AG04449 (cell line): Measurements from ENCODE around the gene TEX22.

Experiments
- CTCF ChIA-PET: fragments of 350-600 bp; formaldehyde crosslinking; extraction: SDS; loops from one replicate; lab custom pipeline; 2021; ENCODE audit warnings: antibody characterized with exemption; lab: Yijun Ruan, JAX
- POLR2A ChIA-PET: fragments of 400-600, 350-600 bp; formaldehyde crosslinking; extraction: SDS; loops from one replicate; lab custom pipeline; 2020; ENCODE audit warnings: antibody characterized with exemption, inconsistent platforms; lab: Yijun Ruan, JAX
- DNase-seq: peaks from one replicate; pipeline ENCODE4 v3.0.0-alpha.2; 2010; ENCODE audit warnings: low read depth, low spot score
- H3K4me3 ChIP-seq: 2 replicates; pipeline ENCODE4 v1.5.1; 2011; ENCODE audit warnings: low read depth, mild to moderate bottlenecking, control low read depth, low read length
- CTCF ChIP-seq: IDR thresholded peaks from one replicate; pipeline ENCODE4 v1.5.1; 2011; ENCODE audit warnings: mild to moderate bottlenecking, moderate library complexity, low read length, control low read depth, inconsistent platforms; ENCODE audit not compliant: insufficient read depth; ENCODE audit errors: missing control alignments

Gene TEX22

GRCh38 chr14:105377555-105378182, 20.7 kb upstream of the TEX22 start:
- CTCF ChIA-PET: interaction anchor here (0.8 to 1.3 kb wide), 3 partner anchors 9 to 112 kb away, joined by 3 read pairs; no protein-coding TSS in a partner anchor
- TF ChIP-seq CTCF: no peak
- POLR2A ChIA-PET: no interaction called here
- no peak overlapping the region for H3K4me3 ChIP-seq
- no peak for DNase-seq

GRCh38 chr14:105378199-105378598, 20.1 kb upstream of the TEX22 start:
- CTCF ChIA-PET: no interaction called here
- no peak overlapping the region for H3K4me3 ChIP-seq
- no peak for TF ChIP-seq CTCF
- no peak for DNase-seq
- POLR2A ChIA-PET: no interaction called here

GRCh38 chr14:105378873-105379685, 19.3 kb upstream of the TEX22 start:
- POLR2A ChIA-PET: no interaction called here
- CTCF ChIA-PET: interaction anchor here (1.1 to 4.0 kb wide), 2 partner anchors 8 to 10 kb away, joined by 3 to 19 read pairs; no protein-coding TSS in a partner anchor
- TF ChIP-seq CTCF: no peak
- H3K4me3 ChIP-seq: no peak overlapping the region
- no peak for DNase-seq

GRCh38 chr14:105379946-105380345, 18.4 kb upstream of the TEX22 start:
- DNase-seq: no peak
- POLR2A ChIA-PET: no interaction called here
- H3K4me3 ChIP-seq: no peak overlapping the region
- CTCF ChIA-PET: interaction anchor here (1.1 to 4.0 kb wide), 2 partner anchors 9 to 11 kb away, joined by 3 to 19 read pairs; no protein-coding TSS in a partner anchor
- no peak for TF ChIP-seq CTCF

DNA sequence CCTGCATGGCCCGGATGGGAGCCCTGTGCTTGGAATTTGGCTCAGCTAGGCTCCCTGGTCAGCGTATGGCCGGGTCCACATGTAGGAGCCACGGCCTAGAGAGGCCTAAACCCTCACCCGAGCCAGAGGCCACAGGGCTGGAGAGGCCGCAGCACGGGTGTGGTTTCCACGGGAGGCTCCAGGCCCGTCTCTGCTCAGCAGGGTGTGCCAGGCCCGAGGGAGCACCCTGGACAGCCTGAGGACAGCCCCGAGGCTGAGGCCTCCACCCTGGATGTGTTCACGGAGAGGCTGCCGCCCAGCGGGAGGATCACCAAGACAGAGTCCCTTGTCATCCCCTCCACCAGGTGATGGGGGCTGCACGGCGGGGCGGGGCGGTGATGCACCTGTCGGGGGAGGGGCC, 17.6 kb upstream of the TEX22 start:
- H3K4me3 ChIP-seq: no peak overlapping the region
- no peak for TF ChIP-seq CTCF
- DNase-seq: no peak
- ChIA-PET CTCF (interaction anchor here (1.0 to 4.0 kb wide), 5 partner anchors 10 to 147 kb away, joined by 3 to 19 read pairs (median 4); no protein-coding TSS in a partner anchor), POLR2A (no interaction called here)
